Nephron (organoid): ENCODE results near the gene SLC15A1.

Source experiments
- H3K27ac Mint-ChIP-seq, 3 experiments: 2 replicates each; pipeline ENCODE4 v1.8.0; 2020; ENCODE audit warnings: mixed read lengths in 3 of 3, mild to moderate bottlenecking in 2 of 3, moderate library complexity in 1 of 3
- H3K27me3 Mint-ChIP-seq: 2 replicates; pipeline ENCODE4 v1.8.0; 2021; ENCODE audit warnings: low read depth, mild to moderate bottlenecking, moderate library complexity, mixed read lengths
- H3K36me3 Mint-ChIP-seq: 2 replicates; pipeline ENCODE4 v1.8.0; 2020; ENCODE audit warnings: low read depth, mixed read lengths
- H3K4me1 Mint-ChIP-seq: 2 replicates; pipeline ENCODE4 v1.8.0; 2020; ENCODE audit warnings: mixed read lengths
- H3K4me3 Mint-ChIP-seq, 3 experiments: 2 replicates each; pipeline ENCODE4 v1.8.0; 2020; ENCODE audit warnings: mild to moderate bottlenecking in 3 of 3, mixed read lengths in 3 of 3, moderate library complexity in 2 of 3
- H3K9me3 Mint-ChIP-seq: 2 replicates; pipeline ENCODE4 v1.8.0; 2020; ENCODE audit warnings: mixed read lengths
- TF ChIP-seq, protein P1 (sequence below), 3 experiments: fragments of 200-600 bp; sonication (generic); IDR thresholded peaks; one replicate each; pipeline ENCODE4 v1.5.0; 2021; ENCODE audit warnings: antibody characterized with exemption in 3 of 3; ENCODE audit not compliant: unreplicated experiment in 3 of 3

Gene SLC15A1

DNA sequence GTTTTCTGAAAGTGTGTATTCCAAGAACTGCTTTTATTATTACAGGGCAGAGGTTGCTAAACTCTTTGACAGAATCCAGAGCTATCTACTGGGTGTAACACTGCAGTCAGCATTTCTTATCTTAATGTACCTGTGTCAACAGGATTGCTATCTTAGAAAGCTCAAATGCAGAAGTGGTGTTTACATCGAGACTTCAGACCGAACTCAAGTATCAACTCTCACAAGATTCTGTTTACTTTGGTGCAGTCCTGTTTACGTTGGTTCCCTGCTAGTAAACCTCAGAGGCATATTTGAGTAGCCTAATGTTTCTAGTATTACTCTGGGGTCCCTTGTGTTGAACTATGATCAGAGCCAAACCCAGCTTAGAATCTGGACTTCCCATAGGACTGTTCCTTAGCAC is 20.5 kb downstream of the SLC15A1 start:
- Mint-ChIP-seq H3K4me1 (no peaks in the 10 kb centered on the region), H3K36me3 (no peaks in the 10 kb centered on the region), H3K27ac (no peak overlapping the region), H3K9me3 (peaks cover 17% of the 10 kb centered on the region), H3K27me3 (no peaks in the 10 kb centered on the region), H3K4me3 (no peak overlapping the region)
- TF ChIP-seq, protein P1, sequence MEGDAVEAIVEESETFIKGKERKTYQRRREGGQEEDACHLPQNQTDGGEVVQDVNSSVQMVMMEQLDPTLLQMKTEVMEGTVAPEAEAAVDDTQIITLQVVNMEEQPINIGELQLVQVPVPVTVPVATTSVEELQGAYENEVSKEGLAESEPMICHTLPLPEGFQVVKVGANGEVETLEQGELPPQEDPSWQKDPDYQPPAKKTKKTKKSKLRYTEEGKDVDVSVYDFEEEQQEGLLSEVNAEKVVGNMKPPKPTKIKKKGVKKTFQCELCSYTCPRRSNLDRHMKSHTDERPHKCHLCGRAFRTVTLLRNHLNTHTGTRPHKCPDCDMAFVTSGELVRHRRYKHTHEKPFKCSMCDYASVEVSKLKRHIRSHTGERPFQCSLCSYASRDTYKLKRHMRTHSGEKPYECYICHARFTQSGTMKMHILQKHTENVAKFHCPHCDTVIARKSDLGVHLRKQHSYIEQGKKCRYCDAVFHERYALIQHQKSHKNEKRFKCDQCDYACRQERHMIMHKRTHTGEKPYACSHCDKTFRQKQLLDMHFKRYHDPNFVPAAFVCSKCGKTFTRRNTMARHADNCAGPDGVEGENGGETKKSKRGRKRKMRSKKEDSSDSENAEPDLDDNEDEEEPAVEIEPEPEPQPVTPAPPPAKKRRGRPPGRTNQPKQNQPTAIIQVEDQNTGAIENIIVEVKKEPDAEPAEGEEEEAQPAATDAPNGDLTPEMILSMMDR (IDR thresholded peaks at IDR 0.05; ENCODE audit: unreplicated experiment in 3 of 3), result no peak

DNA sequence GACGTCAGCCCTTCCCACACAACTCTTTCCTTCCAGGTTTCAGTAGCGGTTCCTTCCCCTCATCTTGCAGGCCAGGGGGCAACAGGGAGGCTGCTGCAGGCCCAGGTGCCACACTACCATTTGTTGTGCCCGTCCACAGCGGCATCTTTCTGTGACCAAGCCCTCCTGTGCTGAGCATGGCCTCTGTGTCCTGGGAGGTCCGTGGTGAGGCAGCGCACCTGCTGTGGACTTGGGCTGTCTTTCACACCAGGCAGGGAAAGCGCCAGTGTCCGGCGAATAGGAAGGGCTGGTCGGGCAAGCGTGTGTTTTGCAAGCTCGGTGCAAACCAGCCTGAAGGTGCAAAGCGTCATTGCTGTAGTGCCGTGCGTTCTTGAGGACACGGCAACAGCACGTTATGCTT is 21.4 kb downstream of the SLC15A1 start:
- no peaks in the 10 kb centered on the region for H3K36me3 Mint-ChIP-seq
- H3K27ac Mint-ChIP-seq, result no peak overlapping the region
- H3K27me3 Mint-ChIP-seq, result no peaks in the 10 kb centered on the region
- TF ChIP-seq, protein P1 (IDR thresholded peaks at IDR 0.05; ENCODE audit: unreplicated experiment in 3 of 3), result no peak
- H3K4me3 Mint-ChIP-seq, result no peak overlapping the region
- peaks cover 14% of the 10 kb centered on the region for H3K9me3 Mint-ChIP-seq
- no peaks in the 10 kb centered on the region for H3K4me1 Mint-ChIP-seq

- H3K36me3 Mint-ChIP-seq, result no peaks in the 10 kb centered on the region
- TF ChIP-seq, protein P1 (IDR thresholded peaks at IDR 0.05; ENCODE audit: unreplicated experiment in 3 of 3), result no peak
- peaks cover 8% of the 10 kb centered on the region for H3K9me3 Mint-ChIP-seq
- H3K4me3 Mint-ChIP-seq, result no peak overlapping the region
- no peaks in the 10 kb centered on the region for H3K4me1 Mint-ChIP-seq
- H3K27me3 Mint-ChIP-seq, result no peaks in the 10 kb centered on the region
- H3K27ac Mint-ChIP-seq, result no peak overlapping the region
Measured at GRCh38 chr13:98730441-98730840, 22.0 kb downstream of the SLC15A1 start.

- TF ChIP-seq, protein P1 (IDR thresholded peaks at IDR 0.05; ENCODE audit: unreplicated experiment in 3 of 3), result no peak
- H3K4me1 Mint-ChIP-seq, result no peaks in the 10 kb centered on the region
- no peaks in the 10 kb centered on the region for H3K36me3 Mint-ChIP-seq
- H3K27ac Mint-ChIP-seq, result no peak overlapping the region
- H3K27me3 Mint-ChIP-seq, result no peaks in the 10 kb centered on the region
- no peak overlapping the region for H3K4me3 Mint-ChIP-seq
- H3K9me3 Mint-ChIP-seq, result peaks cover 8% of the 10 kb centered on the region
Measured at GRCh38 chr13:98729658-98730057, 22.8 kb downstream of the SLC15A1 start.

DNA sequence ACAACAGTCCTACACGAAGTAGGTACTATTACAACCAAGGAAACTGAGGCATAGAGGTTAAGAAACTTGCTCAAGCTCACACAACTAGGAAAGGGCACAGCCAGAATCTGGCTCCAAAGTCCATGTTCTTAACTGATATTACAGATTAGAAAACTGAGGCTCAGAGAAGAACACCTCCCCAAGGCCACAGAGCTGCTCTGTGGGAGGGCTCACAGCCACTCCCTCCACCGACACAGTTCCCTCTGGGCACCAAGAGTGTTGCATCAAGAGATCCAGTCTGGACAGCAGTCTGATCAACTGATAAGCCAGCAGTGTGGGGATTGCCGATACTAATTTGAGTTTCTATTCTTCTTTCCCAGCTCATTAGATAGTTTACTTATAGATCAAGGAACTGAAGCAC is 29.5 kb downstream of the SLC15A1 start:
- H3K27me3 Mint-ChIP-seq, result no peaks in the 10 kb centered on the region
- no peaks in the 10 kb centered on the region for H3K4me1 Mint-ChIP-seq
- no peaks in the 10 kb centered on the region for H3K9me3 Mint-ChIP-seq
- no peak overlapping the region for H3K4me3 Mint-ChIP-seq
- no peak overlapping the region for H3K27ac Mint-ChIP-seq
- H3K36me3 Mint-ChIP-seq, result no peaks in the 10 kb centered on the region
- TF ChIP-seq, protein P1 (IDR thresholded peaks at IDR 0.05; ENCODE audit: unreplicated experiment in 3 of 3), result no peak

DNA sequence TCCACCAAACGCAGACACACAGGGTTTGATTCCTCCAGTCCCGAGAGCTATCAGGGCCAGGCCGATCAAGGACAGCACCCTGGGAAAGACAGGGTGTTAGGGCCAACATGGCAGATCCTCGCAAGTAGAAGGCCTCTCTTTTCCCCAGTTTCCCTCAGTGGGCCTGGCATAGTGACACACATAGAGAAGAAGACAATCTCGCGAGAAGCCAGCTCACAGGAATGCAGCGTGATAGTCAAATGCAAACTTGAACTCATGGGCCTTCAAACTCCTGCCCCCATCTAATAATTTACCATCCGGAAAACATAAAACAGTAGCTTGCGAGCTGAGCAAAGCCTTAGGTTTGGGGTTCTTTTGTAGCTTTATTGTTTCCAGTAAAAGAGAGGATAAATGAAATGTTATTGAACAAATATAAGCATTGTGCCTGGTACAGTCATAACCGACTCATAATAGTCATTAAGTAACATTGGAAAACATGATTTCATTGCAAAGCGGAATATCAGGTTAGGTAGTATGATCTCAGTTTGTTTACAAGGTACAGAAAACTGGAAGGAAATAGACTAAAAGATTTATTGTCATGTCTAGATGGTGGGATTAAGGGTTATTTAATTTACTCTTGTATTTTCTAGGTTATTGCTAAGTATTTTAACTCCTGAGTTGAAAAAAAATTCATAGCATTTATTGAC is 30.5 kb downstream of the SLC15A1 start:
- TF ChIP-seq, protein P1 (IDR thresholded peaks at IDR 0.05; ENCODE audit: unreplicated experiment in 3 of 3), result no peak
- Mint-ChIP-seq H3K36me3 (no peaks in the 10 kb centered on the region), H3K27ac (no peak overlapping the region), H3K4me1 (no peaks in the 10 kb centered on the region), H3K27me3 (no peaks in the 10 kb centered on the region), H3K9me3 (no peaks in the 10 kb centered on the region), H3K4me3 (no peak overlapping the region)
